Measurements from ENCODE around the gene SLC38A10. TPM values are rescaled to one million over a fixed set of nuclear protein-coding genes. Genes with fewer than 3 reads are reported as not detected.

The SLC38A10 gene
- polyA plus RNA-seq, 1 of the 3 experiments (the other 2 are of a cell fraction): 82.2 TPM

GRCh38 chr17:81328489-81328888 is 33.4 kb upstream of the SLC38A10 start:
- ChIA-PET CTCF (interaction anchor here (0.7 to 15.7 kb wide), 10 partner anchors 19 to 1460 kb away, joined by 3 to 295 read pairs (median 5); partner anchors contain the start of genes BAHCC1 and SLC38A10), POLR2A (interaction anchor here (1.3 to 2.3 kb wide), 5 partner anchors 11 to 91 kb away, joined by 3 to 25 read pairs (median 4); no protein-coding TSS in a partner anchor)
- Histone ChIP-seq H3K4me2 (peak overlapping the region; percentile 77; the same call in 1 of the 2 replicates), H4K20me1 (ENCODE audit: insufficient read depth) (no peaks in the 10 kb centered on the region), H3K27me3 (ENCODE audit: insufficient read depth) (no peaks in the 10 kb centered on the region), H3K27ac (ENCODE audit: low read depth in 2 of 2, low read length in 1 of 2) (peak overlapping the region; percentile 63 to 97; a peak in 3 of 4 replicates), H3K9ac (peak overlapping the region; percentile 53), H3K36me3 (replicated peaks in 1 of 2; ENCODE audit: control insufficient read depth in 1 of 2, insufficient read depth in 2 of 2, low read length in 1 of 2) (no peaks in the 10 kb centered on the region), H3F3A (replicated peaks; ENCODE audit: insufficient read depth) (peaks cover 10% of the 10 kb centered on the region), H3K79me2 (ENCODE audit: insufficient read depth) (no peaks in the 10 kb centered on the region), H3K9me3 (no peaks in the 10 kb centered on the region), H2AFZ (ENCODE audit: low read depth) (0 out of 2 replicates have a peak overlapping the region, but pooled peaks have one; percentile 61), H3K9me2 (no peaks in the 10 kb centered on the region), H3K4me3 (ENCODE audit: low read depth in 2 of 2, low read length in 1 of 2) (no peak overlapping the region), H3K4me1 (ENCODE audit: control insufficient read depth in 1 of 2, insufficient read depth in 2 of 2, low read depth in 1 of 2, low read length in 1 of 2) (peaks cover 19 to 81% of the 10 kb centered on the region in 2 experiments)
- TF ChIP-seq IRF3 (IDR thresholded peaks at IDR 0.05; ENCODE audit: low read depth, low read length) (no peak), CHD2 (IDR thresholded peaks at IDR 0.05; ENCODE audit: low read length, partially characterized antibody) (peak; percentile 19), FOSL2 (IDR thresholded peaks at IDR 0.05; ENCODE audit: borderline replicate concordance, low read depth) (no peak), GABPA (IDR thresholded peaks at IDR 0.05; ENCODE audit: low read depth) (no peak)
- TF ChIP-seq, protein P1, sequence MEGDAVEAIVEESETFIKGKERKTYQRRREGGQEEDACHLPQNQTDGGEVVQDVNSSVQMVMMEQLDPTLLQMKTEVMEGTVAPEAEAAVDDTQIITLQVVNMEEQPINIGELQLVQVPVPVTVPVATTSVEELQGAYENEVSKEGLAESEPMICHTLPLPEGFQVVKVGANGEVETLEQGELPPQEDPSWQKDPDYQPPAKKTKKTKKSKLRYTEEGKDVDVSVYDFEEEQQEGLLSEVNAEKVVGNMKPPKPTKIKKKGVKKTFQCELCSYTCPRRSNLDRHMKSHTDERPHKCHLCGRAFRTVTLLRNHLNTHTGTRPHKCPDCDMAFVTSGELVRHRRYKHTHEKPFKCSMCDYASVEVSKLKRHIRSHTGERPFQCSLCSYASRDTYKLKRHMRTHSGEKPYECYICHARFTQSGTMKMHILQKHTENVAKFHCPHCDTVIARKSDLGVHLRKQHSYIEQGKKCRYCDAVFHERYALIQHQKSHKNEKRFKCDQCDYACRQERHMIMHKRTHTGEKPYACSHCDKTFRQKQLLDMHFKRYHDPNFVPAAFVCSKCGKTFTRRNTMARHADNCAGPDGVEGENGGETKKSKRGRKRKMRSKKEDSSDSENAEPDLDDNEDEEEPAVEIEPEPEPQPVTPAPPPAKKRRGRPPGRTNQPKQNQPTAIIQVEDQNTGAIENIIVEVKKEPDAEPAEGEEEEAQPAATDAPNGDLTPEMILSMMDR (IDR thresholded peaks at IDR 0.05): no peak
- 64% methylated on average over 7 of the region's 14 CpGs for WGBS (ENCODE audit: low lambda C conversion rate)
- DNase-seq: no peak

- Histone ChIP-seq H3K9me2 (no peaks in the 10 kb centered on the region), H3K4me3 (ENCODE audit: low read depth in 2 of 2, low read length in 1 of 2) (no peak overlapping the region), H3K4me1 (ENCODE audit: control insufficient read depth in 1 of 2, insufficient read depth in 2 of 2, low read depth in 1 of 2, low read length in 1 of 2) (peaks cover 19 to 72% of the 10 kb centered on the region in 2 experiments), H3K27me3 (ENCODE audit: insufficient read depth) (no peaks in the 10 kb centered on the region), H3K4me2 (no peak overlapping the region), H3K79me2 (ENCODE audit: insufficient read depth) (no peaks in the 10 kb centered on the region), H3K36me3 (replicated peaks in 1 of 2; ENCODE audit: control insufficient read depth in 1 of 2, insufficient read depth in 2 of 2, low read length in 1 of 2) (no peaks in the 10 kb centered on the region), H3K9ac (no peak overlapping the region), H3K27ac (ENCODE audit: low read depth in 2 of 2, low read length in 1 of 2) (no peak overlapping the region), H2AFZ (ENCODE audit: low read depth) (no peak overlapping the region), H4K20me1 (ENCODE audit: insufficient read depth) (no peaks in the 10 kb centered on the region), H3K9me3 (no peaks in the 10 kb centered on the region), H3F3A (replicated peaks; ENCODE audit: insufficient read depth) (peaks cover 5% of the 10 kb centered on the region)
- 90% methylated on average over 13 of the region's 14 CpGs for WGBS (ENCODE audit: low lambda C conversion rate)
- ChIA-PET POLR2A (interaction anchor here (4.6 kb wide), 1 partner anchor 15 kb away, joined by 32 read pairs; no protein-coding TSS in a partner anchor), CTCF (interaction anchor here (0.9 to 15.7 kb wide), 5 partner anchors 16 to 159 kb away, joined by 3 to 295 read pairs (median 3); no protein-coding TSS in a partner anchor)
- TF ChIP-seq IRF3 (IDR thresholded peaks at IDR 0.05; ENCODE audit: low read depth, low read length): no peak
- TF ChIP-seq USF1 (IDR thresholded peaks at IDR 0.05; ENCODE audit: borderline replicate concordance, low read depth): no peak
- TF ChIP-seq, protein P2, sequence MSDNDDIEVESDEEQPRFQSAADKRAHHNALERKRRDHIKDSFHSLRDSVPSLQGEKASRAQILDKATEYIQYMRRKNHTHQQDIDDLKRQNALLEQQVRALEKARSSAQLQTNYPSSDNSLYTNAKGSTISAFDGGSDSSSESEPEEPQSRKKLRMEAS (IDR thresholded peaks at IDR 0.05; ENCODE audit: low read depth): no peak
- no peak for TF ChIP-seq FOXM1 (IDR thresholded peaks at IDR 0.05; ENCODE audit: low read depth)
- no peak for TF ChIP-seq MEF2A (IDR thresholded peaks at IDR 0.05; ENCODE audit: borderline replicate concordance, low read depth)
- TF ChIP-seq, protein P1 (IDR thresholded peaks at IDR 0.05): no peak
- no peak for DNase-seq
These were observed 30.7 kb upstream of the SLC38A10 start for GRCh38 chr17:81325714-81326358.

All from SK-N-SH (cell line).